Heart left ventricle (tissue), 16 donors: Measurements from ENCODE around the gene SH3PXD2A. TPM values are rescaled to one million over a fixed set of nuclear protein-coding genes. Genes with fewer than 3 reads are reported as not detected.

Source experiments
- ATAC-seq, 4 donors: fragments of 200-7000 bp; cut with Tn5 transposase; one replicate each; pipeline ENCODE4 v1.9.1; 2020 to 2022; ENCODE audit warnings: moderate library complexity in 4 of 4, mild to moderate bottlenecking in 3 of 4, moderate number of reproducible peaks in 1 of 4
- DNase-seq, 5 donors: peaks; one replicate each; pipeline ENCODE4 v3.0.0-alpha.2; 2020
- H3K27ac ChIP-seq, 12 donors: fragments of 200-600 bp; sonication (generic) in 4 of 12; one replicate each; pipeline versions ENCODE4 v1.5.0 to v1.8.0; 2016 to 2022; ENCODE audit warnings: mild to moderate bottlenecking in 2 of 12
- H3K27me3 ChIP-seq, 9 donors: fragments of 200-600 bp; sonication (generic) in 2 of 9; one replicate each; pipeline versions ENCODE4 v1.5.1 to v1.8.0; 2016 to 2022; ENCODE audit warnings: mild to moderate bottlenecking in 3 of 9
- H3K36me3 ChIP-seq, 9 donors: fragments of 200-600 bp; sonication (generic) in 2 of 9; one replicate each; pipeline versions ENCODE4 v1.5.0 to v1.8.0; 2018 to 2022; ENCODE audit warnings: mild to moderate bottlenecking in 2 of 9
- H3K4me1 ChIP-seq, 12 donors: fragments of 200-600 bp; sonication (generic) in 4 of 12; one replicate each; pipeline versions ENCODE4 v1.5.0 to v1.8.0; 2016 to 2022; ENCODE audit warnings: mild to moderate bottlenecking in 3 of 12
- H3K4me3 ChIP-seq, 12 donors: fragments of 200-600 bp; sonication (generic) in 4 of 12; one replicate each; pipeline versions ENCODE4 v1.5.0 to v1.8.0; 2017 to 2022; ENCODE audit warnings: mild to moderate bottlenecking in 9 of 12, moderate library complexity in 4 of 12
- H3K9me3 ChIP-seq, 12 donors: fragments of 200-600 bp; sonication (generic) in 4 of 12; one replicate each; pipeline versions ENCODE4 v1.5.0 to v1.8.0; 2016 to 2022; ENCODE audit warnings: mild to moderate bottlenecking in 1 of 12
- CTCF ChIP-seq, 12 donors: fragments of 200-600 bp; sonication (generic) in 4 of 12; IDR thresholded peaks; one replicate each; pipeline versions ENCODE4 v1.5.0 to v1.8.0; 2018 to 2022; ENCODE audit warnings: antibody characterized with exemption in 12 of 12, mild to moderate bottlenecking in 5 of 12
- POLR2A ChIP-seq, 2 donors: fragments of 450-650 bp; IDR thresholded peaks; one replicate each; pipeline ENCODE4 v1.6.1; 2017; ENCODE audit warnings: antibody characterized with exemption in 2 of 2, mild to moderate bottlenecking in 2 of 2, moderate library complexity in 2 of 2
- WGBS, 4 donors: extraction: QIAGEN DNeasy Blood & Tissue Kit in 2 of 4; methylation state at CpG; one replicate each; pipeline versions ENCODE4 v1.1.5 to v1.1.7; 2013 to 2018; 5-methylcytosine and 5-hydroxymethylcytosine counted together
- intact Hi-C, 10 donors: fragments of 100-400 bp; cut with DNase I; formaldehyde crosslinking; loops; one replicate each; pipeline versions ENCODE4 v1.11.1 to v1.14.2; 2022
- polyA plus RNA-seq, 2 donors: library from polyadenylated mRNA; stranded (reverse); fragments of 200-250 nt; gene quantifications; one replicate each; pipeline ENCODE4 v1.2.3, GENCODE V29; 2013
- total RNA-seq, 9 donors: library from RNA; depleted of rRNA in 2 of 9; stranded (reverse); fragments of >200 nt in 2 of 9; fragmentation: NEBNext Ultra II Directional in 3 of 9; extraction: Animal tissue kit (Norgen Biotek cat#: 25700) in 3 of 9; gene quantifications; one replicate each; pipeline versions ENCODE4 v1.1.0 to v1.2.4, GENCODE V29; 2016 to 2023
- donor health status: ischemic (EF 13 %, LVEDD 7.1; RV severe dilation, severe dysfunction).
- donor health status: healthy with polysubstance abuse.
- donor health status: DM: no; HTN: yes; CAD: no.
- donor health status: DM: no; HTN: no; CAD: no.
- donor health status: ischemic (EF 25% LVEDD 6.9; RV normal size, moderate dysfunction).
- donor health status: ischemic (EF 25% LVEDD 5.7; RV mildly dilated, moderate dysfunction).
- donor health status: healthy.
- donor health status: DM: yes; HTN: yes; CAD: no.
- donor health status: ischemic (EF 35%, LVEDD 5.7; RV mildly dilated, moderate dysfunction).
- donor health status: nonischemic (EF 11% LVEDD 7.7; RV severe dilation, severe dysfunction).
- donor health status: DM: yes; HTN: yes; CAD: no.
- donor health status: PGD.
- donor health status: ischemic (EF 29% LVEDD 5.4; RV normal size, mild dysfunction).
- donor health status: nonischemic (EF 23%, LVEDD 6.1; RV moderate dilation, normal function).

The SH3PXD2A gene
- total and polyA plus RNA-seq, 11 donors = 11.8 to 43.4 (median 31.1) TPM

- Histone ChIP-seq H3K27ac (no peak overlapping the region), H3K9me3 (no peaks in the 10 kb centered on the region), H3K36me3 (no peaks in the 10 kb centered on the region), H3K27me3 (peaks cover 0 to 12% (median 0%) of the 10 kb centered on the region in 9 donors), H3K4me1 (peaks cover 0 to 31% (median 7%) of the 10 kb centered on the region in 12 donors), H3K4me3 (peak overlapping the region in 10 of 12 donors; percentile 29 to 59 (median 50))
- TF ChIP-seq POLR2A (IDR thresholded peaks at IDR 0.05) = no peak
- TF ChIP-seq CTCF (IDR thresholded peaks at IDR 0.05) = no peak
- DNase-seq (no peak), ATAC-seq (no peak)
- intact Hi-C loops = no loop called here
- WGBS, 4 donors = 6 to 8% (median 6%) methylated on average over 13 to 18 of the region's 18 CpGs; no CpG with 5 or more reads in 1 of the 4 donors
Observed at GRCh38 chr10:103555325-103555649, 300.1 kb downstream of the SH3PXD2A start.

GRCh38 chr10:103554488-103555324, 300.7 kb downstream of the SH3PXD2A start:
- ATAC-seq = peak; percentile 40 to 76 (median 66)
- intact Hi-C loops = no loop called here

GRCh38 chr10:103553743-103554487, 301.5 kb downstream of the SH3PXD2A start:
- TF ChIP-seq CTCF (IDR thresholded peaks at IDR 0.05) = no peak
- no peak for TF ChIP-seq POLR2A (IDR thresholded peaks at IDR 0.05)
- H3K27ac ChIP-seq = no peak overlapping the region
- ATAC-seq (no peak), DNase-seq (no peak)
- H3K36me3 ChIP-seq = no peaks in the 10 kb centered on the region
- intact Hi-C loops = no loop called here
- peaks cover 0 to 31% (median 7%) of the 10 kb centered on the region in 12 donors for H3K4me1 ChIP-seq
- H3K4me3 ChIP-seq = no peak overlapping the region
- no peaks in the 10 kb centered on the region for H3K9me3 ChIP-seq
- 90 to 93% (median 91%) methylated on average over 8 of the region's 8 CpGs for WGBS, 4 donors
- H3K27me3 ChIP-seq = peaks cover 0 to 8% (median 0%) of the 10 kb centered on the region in 9 donors

More at GRCh38 chr10:103554488-103555324, 300.7 kb downstream of the SH3PXD2A start:
- peak overlapping the region in 10 of 12 donors; percentile 29 to 59 (median 50) for H3K4me3 ChIP-seq
- TF ChIP-seq CTCF (IDR thresholded peaks at IDR 0.05) (no peak), POLR2A (IDR thresholded peaks at IDR 0.05) (no peak)
- 2 to 11% (median 5%) methylated on average over 5 to 44 of the region's 44 CpGs for WGBS, 4 donors
- H3K27me3 ChIP-seq = peaks cover 0 to 8% (median 0%) of the 10 kb centered on the region in 9 donors
- no peaks in the 10 kb centered on the region for H3K9me3 ChIP-seq
- H3K27ac ChIP-seq = no peak overlapping the region
- H3K36me3 ChIP-seq = no peaks in the 10 kb centered on the region
- DNase-seq = peak; percentile 43 to 72 (median 57)
- H3K4me1 ChIP-seq = peaks cover 0 to 31% (median 7%) of the 10 kb centered on the region in 12 donors
